ENCODE results near the gene MINAR2.

The MINAR2 gene

GRCh38 chr5:129773376-129773775 lies 25.5 kb downstream of the MINAR2 start:
- no peak for DNase-seq

DNA sequence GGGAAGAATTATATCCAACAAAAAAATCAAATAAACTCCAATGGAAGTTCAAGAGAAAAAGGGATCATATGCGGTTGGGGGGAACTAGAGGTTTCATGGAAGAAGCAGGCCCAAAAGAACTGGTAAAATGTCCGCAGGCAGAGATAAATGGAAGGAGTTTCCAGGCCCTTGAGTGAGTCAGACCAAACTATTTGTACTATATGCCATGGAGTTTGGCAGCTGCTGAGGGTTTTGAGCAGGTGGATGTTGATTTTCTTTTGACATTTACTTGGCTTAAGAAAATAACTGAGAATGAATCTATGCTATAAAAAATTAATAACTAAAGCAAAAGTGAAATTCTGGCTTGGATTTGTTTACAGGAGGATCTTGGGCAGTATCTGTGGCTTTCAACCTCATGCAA lies 33.7 kb downstream of the MINAR2 start:
- no peak for DNase-seq

- no peak for DNase-seq
Measured at GRCh38 chr5:129803403-129803802, 55.5 kb downstream of the MINAR2 start.

GRCh38 chr5:129804705-129805104 lies 56.8 kb downstream of the MINAR2 start:
- DNase-seq, result no peak

DNA sequence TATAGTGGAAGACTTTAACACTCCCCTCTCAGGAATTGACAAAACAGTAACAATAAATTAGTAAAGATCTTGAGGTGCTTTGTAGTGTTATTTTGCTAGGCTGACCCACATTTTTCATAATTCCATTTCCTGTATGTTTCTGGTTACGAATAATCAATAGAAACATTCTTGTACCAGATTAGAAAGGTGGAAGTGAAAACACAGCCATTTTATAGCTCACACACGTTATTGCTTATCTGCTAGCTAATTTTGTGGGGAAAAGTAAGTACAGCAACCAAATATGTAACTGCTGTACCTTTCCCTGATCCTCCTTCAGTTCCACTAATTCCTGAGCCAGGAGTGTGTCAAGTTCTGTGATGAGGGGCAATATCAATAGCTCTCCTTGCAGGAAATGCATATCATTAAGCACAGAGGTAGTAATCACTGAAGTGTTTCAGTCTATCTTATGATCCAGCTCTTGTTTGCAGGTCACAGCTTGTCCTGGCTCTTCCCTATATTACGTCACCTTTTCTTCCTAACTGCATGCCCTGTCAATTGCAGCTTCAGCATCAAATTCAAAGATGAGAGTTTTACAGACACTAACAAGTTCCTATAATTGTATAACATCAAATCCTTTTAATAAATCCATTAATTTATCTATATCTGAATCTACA lies 59.4 kb downstream of the MINAR2 start:
- no peak for DNase-seq

Measured in stimulated activated naive CD4-positive, alpha-beta T cell treated with Interleukin-2 at 50 U/mL for 16 hours (primary cell).